Measurements from ENCODE around the gene RTN4R. TPM values are rescaled to one million over a fixed set of nuclear protein-coding genes. Genes with fewer than 3 reads are reported as not detected.
"Not testable (repeated sequence)": the region's sequence is repeated elsewhere in the genome, so short reads cannot be mapped to it uniquely, and the experiment has no call there.

RTN4R gene
- total RNA-seq, 4 donors from 2014 or later, result 0.29 to 0.75 TPM; not detected in 2

- TF ChIP-seq POLR2A (IDR thresholded peaks at IDR 0.05) (no peak), CTCF (IDR thresholded peaks at IDR 0.05 in 4 of 5, conservative IDR thresholded peaks at IDR 0.05 in 1 of 5) (no peak)
- ATAC-seq (no peak), DNase-seq (no peak)
- H3K36me3 ChIP-seq, result no peaks in the 10 kb centered on the region
- no peak overlapping the region for H3K27ac ChIP-seq
- in situ Hi-C loops (cut with MboI; ENCODE audit: low sequenced_read_pairs in 4 of 4), result no loop called here
- H3K4me3 ChIP-seq, result no peak overlapping the region
- no peaks in the 10 kb centered on the region for H3K9me3 ChIP-seq
- intact Hi-C loops (cut with DNase I; ENCODE audit: low total_unique reads), result no loop called here
- no peaks in the 10 kb centered on the region for H3K4me1 ChIP-seq
- H3K27me3 ChIP-seq, result peaks cover 14 to 21% (median 17%) of the 10 kb centered on the region in 3 donors
These were observed 38.0 kb upstream of the RTN4R start for GRCh38 chr22:20305894-20306645.

GRCh38 chr22:20305230-20305893, 37.2 kb upstream of the RTN4R start:
- H3K27ac ChIP-seq; H3K9me3 ChIP-seq; intact Hi-C loops (cut with DNase I; ENCODE audit: low total_unique reads); H3K4me3 ChIP-seq; H3K36me3 ChIP-seq; in situ Hi-C loops (cut with MboI; ENCODE audit: low sequenced_read_pairs in 4 of 4); DNase-seq; H3K4me1 ChIP-seq: not testable (repeated sequence)
- peak; percentile 64 to 82 for ATAC-seq
- peaks cover 17 to 25% (median 22%) of the 10 kb centered on the region in 3 donors for H3K27me3 ChIP-seq

- ATAC-seq (no peak), DNase-seq (no peak)
- intact Hi-C loops (cut with DNase I; ENCODE audit: low total_unique reads) (no loop called here), in situ Hi-C loops (cut with MboI; ENCODE audit: low sequenced_read_pairs in 4 of 4) (no loop called here)
- H3K4me1 ChIP-seq, result peaks cover 4% of the 10 kb centered on the region in 2 donors
- H3K36me3 ChIP-seq, result no peaks in the 10 kb centered on the region
- H3K27ac ChIP-seq, result no peak overlapping the region
- no peaks in the 10 kb centered on the region for H3K9me3 ChIP-seq
- TF ChIP-seq CTCF (IDR thresholded peaks at IDR 0.05 in 4 of 5, conservative IDR thresholded peaks at IDR 0.05 in 1 of 5) (no peak), POLR2A (IDR thresholded peaks at IDR 0.05) (no peak)
- H3K4me3 ChIP-seq, result no peak overlapping the region
- H3K27me3 ChIP-seq, result peaks cover 17 to 25% (median 22%) of the 10 kb centered on the region in 3 donors
These were observed 36.5 kb upstream of the RTN4R start for GRCh38 chr22:20304646-20305045.

GRCh38 chr22:20303229-20303534, 35.1 kb upstream of the RTN4R start:
- H3K27ac ChIP-seq; in situ Hi-C loops (cut with MboI; ENCODE audit: low sequenced_read_pairs in 4 of 4); H3K9me3 ChIP-seq; intact Hi-C loops (cut with DNase I; ENCODE audit: low total_unique reads); ATAC-seq; DNase-seq; H3K4me1 ChIP-seq; H3K4me3 ChIP-seq; H3K36me3 ChIP-seq: not testable (repeated sequence)
- H3K27me3 ChIP-seq, result peaks cover 17 to 25% (median 22%) of the 10 kb centered on the region in 3 donors

GRCh38 chr22:20302438-20303228, 34.5 kb upstream of the RTN4R start:
- no peak for TF ChIP-seq CTCF (IDR thresholded peaks at IDR 0.05 in 4 of 5, conservative IDR thresholded peaks at IDR 0.05 in 1 of 5)
- TF ChIP-seq POLR2A (IDR thresholded peaks at IDR 0.05), result no peak
- Histone ChIP-seq H3K4me3 (no peak overlapping the region), H3K9me3 (no peaks in the 10 kb centered on the region), H3K4me1 (peaks cover 4 to 7% of the 10 kb centered on the region in 2 donors), H3K27me3 (peaks cover 17 to 25% (median 22%) of the 10 kb centered on the region in 3 donors), H3K36me3 (no peaks in the 10 kb centered on the region), H3K27ac (no peak overlapping the region)
- in situ Hi-C loops (cut with MboI; ENCODE audit: low sequenced_read_pairs in 4 of 4) (no loop called here), intact Hi-C loops (cut with DNase I; ENCODE audit: low total_unique reads) (no loop called here)
- ATAC-seq, result no peak
- DNase-seq, result no peak
